Vagina (tissue), 2 donors: ENCODE measurements around the gene GALM.

Source experiments
- CTCF ChIP-seq, 3 experiments: fragments of 450-650 bp in 2 of 3; fragments of 200-600 bp in 1 of 3; sonication (generic) in 1 of 3; IDR thresholded peaks; one replicate each; pipeline ENCODE4 v1.5.1; 2017 to 2019; ENCODE audit warnings: antibody characterized with exemption in 3 of 3, mild to moderate bottlenecking in 2 of 3, moderate library complexity in 2 of 3
- POLR2A ChIP-seq, 2 donors: fragments of 450-650 bp; IDR thresholded peaks; one replicate each; pipeline ENCODE4 v1.6.1; 2017; ENCODE audit warnings: antibody characterized with exemption in 2 of 2, mild to moderate bottlenecking in 2 of 2, moderate library complexity in 2 of 2

GRCh38 chr2:38656866-38657480 is 8.9 kb upstream of the GALM start:
- TF ChIP-seq CTCF (IDR thresholded peaks at IDR 0.05), result no peak
- no peak for TF ChIP-seq POLR2A (IDR thresholded peaks at IDR 0.05)
